ENCODE results near the gene SLC8B1.

Gene SLC8B1

DNA sequence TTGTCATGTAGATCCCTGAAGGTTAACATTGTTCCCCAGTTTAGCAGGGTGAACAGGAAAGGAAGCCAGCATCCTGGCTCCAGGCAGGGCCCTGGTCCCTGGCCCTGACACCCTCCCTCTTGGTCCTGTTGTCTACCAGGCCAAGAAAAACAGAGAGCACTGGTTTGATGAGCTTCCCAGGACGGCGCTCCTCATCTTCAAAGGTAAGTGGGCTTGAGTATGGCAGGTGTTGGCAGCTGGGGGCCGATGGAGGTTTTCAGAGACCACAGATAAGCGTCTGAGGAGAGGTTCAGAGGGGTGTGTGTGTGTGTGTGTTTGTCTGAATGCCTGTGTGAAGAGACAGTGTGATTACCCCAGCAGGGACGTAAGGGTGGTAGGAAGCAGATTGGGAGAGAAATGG, 56.3 kb downstream of the SLC8B1 start:
- no peak overlapping the region for H3K4me3 ChIP-seq (ENCODE audit: low read length)
- peak; percentile 90 for DNase-seq (ENCODE audit: low read depth, low spot score)

DNA sequence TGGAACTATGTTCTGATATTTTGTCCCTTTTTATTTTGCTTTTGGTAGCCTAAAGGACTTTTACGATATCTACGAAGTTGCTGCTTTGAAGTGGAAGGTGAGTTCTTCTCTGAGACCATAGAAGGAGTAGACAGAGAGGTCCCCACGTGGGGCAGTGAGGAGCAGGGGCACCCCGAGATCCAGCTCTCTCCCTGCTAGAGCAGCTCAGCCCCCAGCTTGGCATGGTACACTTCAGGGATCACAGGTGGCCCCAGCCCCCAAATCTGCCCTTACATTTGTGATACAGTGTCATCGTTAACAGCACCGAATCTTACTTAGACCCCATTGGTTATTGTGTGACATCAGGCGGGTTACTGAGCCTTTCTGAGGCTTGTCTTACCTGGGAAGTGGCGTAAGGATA, 56.8 kb downstream of the SLC8B1 start:
- DNase-seq (ENCODE audit: low read depth, low spot score) = no peak
- no peak overlapping the region for H3K4me3 ChIP-seq (ENCODE audit: low read length)

DNA sequence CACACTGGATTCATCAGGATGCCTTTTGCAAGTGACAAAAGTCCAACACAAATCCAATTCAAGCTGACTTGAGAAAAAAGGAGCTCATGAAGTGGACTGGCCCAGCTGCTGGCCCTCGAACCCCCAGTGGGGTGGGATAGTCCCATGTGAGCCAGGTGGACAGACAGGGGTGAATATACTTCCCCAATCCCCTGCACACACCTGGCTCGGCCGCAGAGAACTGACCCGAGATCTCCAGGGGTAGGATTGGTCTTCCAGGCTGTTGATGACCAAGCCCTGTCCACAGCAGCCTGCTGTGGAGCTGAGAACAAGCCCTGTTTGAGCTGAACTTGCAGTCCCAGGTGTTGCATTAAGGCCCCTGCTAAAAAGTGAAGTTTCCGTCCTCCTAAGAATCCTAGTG, 57.4 kb downstream of the SLC8B1 start:
- DNase-seq (ENCODE audit: low read depth, low spot score) = no peak
- H3K4me3 ChIP-seq (ENCODE audit: low read length) = no peak overlapping the region

DNA sequence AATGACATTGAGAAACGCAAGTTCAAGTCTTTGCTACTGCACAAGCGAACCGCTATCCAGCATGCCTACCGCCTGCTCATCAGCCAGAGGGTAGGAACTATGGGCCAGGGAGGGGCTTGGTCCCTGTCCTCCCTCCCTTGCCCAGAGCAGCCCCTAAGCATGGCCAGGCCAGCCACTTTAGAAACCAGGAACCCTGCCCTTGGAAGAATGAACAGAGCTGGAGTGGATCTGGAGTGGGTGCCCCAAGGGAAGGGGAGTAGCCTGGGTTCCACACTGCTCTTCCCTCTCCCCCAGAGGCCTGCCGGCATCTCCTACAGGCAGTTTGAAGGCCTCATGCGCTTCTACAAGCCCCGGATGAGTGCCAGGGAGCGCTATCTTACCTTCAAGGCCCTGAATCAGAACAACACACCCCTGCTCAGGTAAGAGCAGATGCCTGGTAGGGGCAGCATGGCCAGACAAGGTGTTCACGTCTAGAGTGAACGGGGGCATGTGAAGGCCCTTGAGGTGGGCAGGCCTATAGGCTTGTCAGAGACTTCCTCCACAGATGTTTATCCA, 57.9 kb downstream of the SLC8B1 start:
- no peak for DNase-seq (ENCODE audit: low read depth, low spot score)

DNA sequence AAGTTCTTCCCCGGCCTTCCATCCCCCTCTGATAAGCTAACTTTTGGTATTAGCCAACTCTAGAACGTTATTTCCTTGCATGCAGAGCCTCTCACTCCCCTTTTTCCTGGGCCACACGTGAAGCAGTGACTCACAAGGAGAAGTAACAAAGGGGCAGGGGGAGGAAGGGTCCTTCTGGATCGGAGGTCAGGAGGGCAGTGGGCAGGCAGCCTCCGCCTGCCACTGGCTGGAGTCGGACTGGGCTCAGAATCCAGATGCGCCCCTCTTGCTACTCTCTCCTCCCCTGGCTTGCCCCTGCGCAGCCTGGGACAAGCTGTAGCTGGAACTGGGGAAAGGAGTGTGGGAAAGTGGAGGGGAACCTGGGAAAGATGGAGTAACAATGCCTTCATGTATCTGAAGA, 58.6 kb downstream of the SLC8B1 start:
- DNase-seq (ENCODE audit: low read depth, low spot score) = no peak
- no peak overlapping the region for H3K4me3 ChIP-seq (ENCODE audit: low read length)

More for the DNA sequence above, 57.9 kb downstream of the SLC8B1 start:
- H3K4me3 ChIP-seq (ENCODE audit: low read length) = no peak overlapping the region

DNA sequence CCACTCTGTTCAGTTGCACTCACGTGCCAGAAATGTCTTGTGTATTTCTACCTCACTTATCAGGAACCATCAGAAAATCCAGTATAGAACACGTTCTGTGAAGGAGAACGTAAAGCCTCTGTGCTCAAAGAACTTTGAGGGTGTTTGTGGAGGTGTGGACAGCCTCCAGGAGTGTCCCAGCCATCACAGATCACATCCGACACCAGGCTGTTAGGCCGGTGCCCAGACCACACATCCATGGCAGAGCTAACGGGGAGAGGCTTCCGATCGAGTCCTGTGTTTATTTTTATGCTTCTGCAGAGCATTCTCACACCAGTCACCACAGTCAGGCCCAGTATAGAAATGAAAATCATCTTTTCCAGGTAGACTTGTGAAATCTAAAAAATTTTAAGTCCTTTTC, 60.1 kb downstream of the SLC8B1 start:
- no peak overlapping the region for H3K4me3 ChIP-seq (ENCODE audit: low read length)
- DNase-seq (ENCODE audit: low read depth, low spot score) = no peak

DNA sequence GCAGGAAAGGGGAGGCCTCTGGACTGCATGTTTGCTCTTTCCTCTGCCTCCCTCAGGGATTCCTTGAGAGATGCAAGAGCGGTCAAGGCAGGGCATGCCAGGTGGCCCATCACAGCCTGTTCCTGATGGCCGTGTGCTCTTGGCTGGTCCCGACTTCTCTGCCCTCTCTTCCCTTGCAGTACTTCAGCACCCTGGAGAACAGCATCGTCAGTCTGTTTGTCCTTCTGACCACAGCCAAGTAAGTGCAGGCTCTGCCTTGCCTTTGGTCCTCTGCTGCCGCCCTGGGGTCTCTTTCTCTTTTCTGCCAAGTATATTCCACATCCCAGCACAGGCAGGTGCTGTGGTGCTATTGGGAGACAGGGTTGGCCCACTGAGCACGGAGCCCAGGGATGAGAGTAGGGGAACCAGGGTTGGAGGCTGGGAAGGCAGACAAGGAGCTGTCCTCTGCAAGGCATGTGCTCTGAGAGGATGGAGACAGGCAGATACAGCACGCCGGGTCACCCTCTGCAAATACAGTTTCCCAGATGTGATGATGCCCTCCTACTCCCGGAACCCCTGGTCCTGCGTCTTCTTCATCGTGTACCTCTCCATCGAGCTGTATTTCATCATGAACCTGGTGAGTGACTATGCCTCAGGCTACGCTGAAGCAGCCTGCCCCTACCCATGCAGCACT, 61.7 kb downstream of the SLC8B1 start:
- no peak for DNase-seq (ENCODE audit: low read depth, low spot score)
- H3K4me3 ChIP-seq (ENCODE audit: low read length) = no peak overlapping the region

DNA sequence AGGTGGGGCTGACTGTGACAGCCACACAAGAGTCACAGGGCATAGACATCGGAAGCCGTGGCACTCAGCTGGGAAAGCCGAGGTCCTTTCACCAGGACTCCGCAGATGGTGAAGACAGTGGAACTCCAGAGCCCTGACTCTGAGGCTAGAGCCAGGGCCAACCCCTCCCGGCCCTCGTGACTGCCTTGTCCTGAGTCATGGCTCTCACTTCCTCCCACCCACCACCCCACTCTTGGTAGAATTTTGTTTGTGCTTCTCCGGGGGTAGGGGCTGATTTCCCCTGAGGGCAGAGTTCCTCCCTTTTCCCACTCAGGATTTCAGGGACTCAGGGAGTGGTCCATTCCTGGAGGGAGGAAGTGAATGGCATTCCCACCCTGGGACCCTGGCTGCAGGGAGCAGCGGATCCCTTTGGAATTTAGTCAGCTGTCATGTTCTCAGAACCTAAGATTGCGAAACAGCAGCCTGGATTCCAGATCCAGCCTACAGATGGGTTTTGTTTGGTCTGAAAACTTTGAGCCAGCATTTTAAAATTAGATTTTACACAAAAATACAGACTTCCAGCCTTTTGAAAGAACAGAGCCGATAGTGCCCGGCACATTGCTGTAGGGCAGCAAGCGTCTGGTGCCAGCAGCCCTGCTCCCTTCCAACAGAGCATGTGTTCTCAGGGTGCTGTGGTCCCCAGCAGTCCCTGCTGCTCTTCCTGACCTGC, 62.9 kb downstream of the SLC8B1 start:
- H3K4me3 ChIP-seq (ENCODE audit: low read length) = no peak overlapping the region
- no peak for DNase-seq (ENCODE audit: low read depth, low spot score)

DNA sequence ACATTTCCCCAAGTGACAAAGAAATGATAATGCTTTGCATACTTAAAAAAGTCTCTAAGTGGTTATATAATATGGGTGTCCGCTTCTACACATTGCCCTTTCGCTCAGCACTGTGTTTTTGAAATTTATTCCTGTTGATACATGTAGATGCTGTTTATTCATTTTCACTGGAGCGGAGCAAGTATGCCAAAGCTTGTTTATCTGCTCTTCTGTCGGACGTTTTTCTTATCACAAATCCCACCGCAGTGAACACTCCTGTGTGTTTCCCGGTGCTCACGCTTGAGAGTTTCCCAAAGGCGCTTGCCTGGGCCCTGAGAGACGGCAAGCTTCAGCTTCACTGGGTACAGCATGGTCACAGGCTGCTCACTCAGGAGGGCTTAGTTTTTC, 63.5 kb downstream of the SLC8B1 start:
- H3K4me3 ChIP-seq (ENCODE audit: low read length) = no peak overlapping the region
- DNase-seq (ENCODE audit: low read depth, low spot score) = no peak

DNA sequence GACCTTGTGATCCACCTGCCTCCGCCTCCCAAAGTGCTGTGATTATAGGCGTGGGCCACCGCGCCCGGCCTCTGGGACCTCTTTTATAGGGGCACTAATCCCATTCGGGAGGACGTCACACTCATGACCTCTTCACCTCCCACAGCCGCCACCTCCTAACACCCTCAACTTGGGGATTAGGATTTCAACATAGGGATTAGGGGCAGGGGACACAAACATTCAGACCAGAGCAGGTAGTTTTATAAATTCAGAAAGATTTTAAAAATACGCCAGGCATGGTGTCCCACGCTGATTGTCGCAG, 64.2 kb downstream of the SLC8B1 start:
- no peak overlapping the region for H3K4me3 ChIP-seq (ENCODE audit: low read length)
- DNase-seq (ENCODE audit: low read depth, low spot score) = no peak

DNA sequence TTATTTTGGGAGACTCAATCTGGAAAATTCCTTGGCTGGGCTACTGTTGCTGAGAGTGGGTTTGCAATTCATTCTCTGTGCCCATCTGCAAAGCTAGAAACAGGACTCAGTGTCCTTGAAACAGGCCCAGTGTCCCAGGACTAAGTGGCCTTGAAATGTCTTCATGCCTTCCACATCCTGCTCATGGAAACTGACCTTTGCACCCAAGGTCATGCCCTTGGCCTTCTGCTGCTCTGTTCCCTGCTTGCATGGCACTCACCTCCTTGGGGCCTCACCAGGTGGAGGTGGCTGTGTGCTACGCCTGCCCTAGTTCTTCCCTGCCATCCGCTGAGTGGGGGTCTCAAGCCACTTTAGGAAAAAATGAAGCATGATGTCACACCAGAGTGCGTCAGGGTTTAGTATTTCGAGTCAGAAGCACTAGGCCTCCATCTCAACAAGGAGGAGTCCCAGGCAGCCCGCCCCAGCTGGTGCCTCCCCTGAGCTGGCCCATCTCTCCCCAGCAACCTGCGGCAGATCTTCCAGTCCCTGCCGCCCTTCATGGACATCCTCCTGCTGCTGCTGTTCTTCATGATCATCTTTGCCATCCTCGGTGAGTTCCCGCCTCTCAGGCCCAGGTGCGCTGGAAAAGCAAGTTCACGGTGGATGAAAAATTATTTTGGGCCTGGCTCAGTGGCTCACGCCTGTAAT, 65.5 kb downstream of the SLC8B1 start:
- DNase-seq (ENCODE audit: low read depth, low spot score) = no peak
- no peak overlapping the region for H3K4me3 ChIP-seq (ENCODE audit: low read length)

DNA sequence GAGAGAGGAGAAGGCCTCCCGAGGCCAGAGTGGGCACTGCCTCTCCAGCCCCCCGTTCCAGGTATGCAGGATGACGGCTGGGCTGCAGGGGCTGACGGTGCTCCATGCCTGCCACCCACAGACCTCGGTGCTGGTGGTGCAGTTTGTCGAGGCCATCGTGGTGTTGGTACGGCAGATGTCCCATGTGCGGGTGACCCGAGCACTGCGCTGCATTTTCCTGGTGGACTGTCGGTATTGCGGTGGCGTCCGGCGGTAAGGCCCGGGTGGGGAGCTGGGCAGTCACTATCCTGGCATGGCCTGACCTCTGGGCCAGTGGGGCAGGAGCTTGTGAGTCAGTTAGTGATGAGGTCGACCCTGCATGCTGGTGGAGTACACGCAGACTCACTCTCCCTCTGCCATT, 66.3 kb downstream of the SLC8B1 start:
- H3K4me3 ChIP-seq (ENCODE audit: low read length) = no peak overlapping the region
- DNase-seq (ENCODE audit: low read depth, low spot score) = no peak

DNA sequence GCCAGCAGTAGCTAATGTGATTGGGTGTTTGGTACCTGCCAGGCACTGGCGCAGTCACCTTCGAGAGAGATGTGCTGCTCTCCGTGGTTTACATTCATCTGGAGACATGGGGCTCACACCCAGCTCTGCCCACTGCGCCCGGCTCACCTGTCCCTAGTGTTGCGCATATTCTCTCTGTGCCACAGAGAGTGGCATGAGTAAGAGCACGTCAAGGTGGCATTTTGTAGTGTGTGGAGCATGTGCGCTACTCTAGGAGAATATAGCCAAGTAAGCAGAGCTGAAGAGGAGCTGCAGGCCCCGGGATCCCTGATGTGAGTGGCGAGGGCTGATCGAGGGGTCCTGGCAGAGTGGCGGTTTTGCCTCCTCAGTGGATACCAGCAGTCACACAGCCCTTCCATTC, 66.8 kb downstream of the SLC8B1 start:
- DNase-seq (ENCODE audit: low read depth, low spot score) = no peak
- H3K4me3 ChIP-seq (ENCODE audit: low read length) = no peak overlapping the region

DNA sequence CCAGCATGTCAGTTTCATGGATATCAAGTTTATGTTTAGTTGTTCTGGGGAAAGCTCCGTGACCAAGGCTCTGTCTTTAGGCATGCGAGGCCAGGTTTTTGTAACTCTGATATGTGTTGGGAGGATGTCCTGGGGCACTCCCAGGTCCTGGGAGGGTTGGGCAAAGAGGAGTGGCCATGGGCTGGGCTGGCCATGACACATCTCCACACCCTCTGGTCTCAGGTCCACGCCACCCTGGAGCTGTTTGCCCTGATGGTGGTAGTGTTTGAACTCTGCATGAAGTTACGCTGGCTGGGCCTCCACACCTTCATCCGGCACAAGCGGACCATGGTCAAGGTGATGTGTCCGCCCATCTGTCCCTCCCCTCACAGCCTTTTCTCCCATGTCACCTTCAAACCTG, 67.3 kb downstream of the SLC8B1 start:
- DNase-seq (ENCODE audit: low read depth, low spot score) = no peak
- no peak overlapping the region for H3K4me3 ChIP-seq (ENCODE audit: low read length)

DNA sequence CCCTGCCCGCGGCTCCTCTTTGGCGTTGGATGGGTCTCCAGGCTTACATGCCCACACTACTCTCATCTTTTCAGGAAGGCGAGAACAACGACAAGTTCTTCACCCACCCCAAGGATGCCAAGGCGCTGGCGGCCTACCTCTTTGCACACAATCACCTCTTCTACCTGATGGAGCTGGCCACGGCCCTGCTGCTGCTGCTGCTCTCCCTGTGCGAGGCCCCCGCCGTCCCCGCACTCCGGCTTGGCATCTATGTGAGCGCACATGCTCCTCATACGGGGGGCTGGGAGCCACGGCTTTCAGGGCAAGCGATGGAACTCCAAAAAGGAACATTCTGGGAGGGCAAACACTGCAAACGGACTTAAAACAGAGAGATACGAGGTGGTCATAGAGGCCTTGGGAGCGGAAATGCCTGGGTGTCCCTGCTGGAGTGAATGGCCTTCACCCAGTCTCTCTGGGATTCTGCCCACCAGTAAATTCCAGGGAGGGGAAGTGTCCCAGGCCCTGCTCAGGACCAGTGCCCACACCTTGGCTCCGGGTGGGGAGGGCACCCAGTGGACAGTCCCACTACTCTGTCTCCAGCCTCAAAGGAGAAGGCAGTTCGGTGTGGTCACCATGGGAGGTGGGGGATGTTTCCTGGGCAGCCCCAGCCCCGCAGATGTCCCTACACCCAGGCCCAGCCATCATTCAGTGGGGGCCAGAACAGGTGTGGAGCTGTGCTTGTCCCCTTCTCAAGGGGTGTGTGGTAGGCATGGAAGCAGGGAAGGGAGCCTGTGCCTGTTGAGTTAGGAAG, 68.6 kb downstream of the SLC8B1 start:
- DNase-seq (ENCODE audit: low read depth, low spot score) = no peak
- no peak overlapping the region for H3K4me3 ChIP-seq (ENCODE audit: low read length)

DNA sequence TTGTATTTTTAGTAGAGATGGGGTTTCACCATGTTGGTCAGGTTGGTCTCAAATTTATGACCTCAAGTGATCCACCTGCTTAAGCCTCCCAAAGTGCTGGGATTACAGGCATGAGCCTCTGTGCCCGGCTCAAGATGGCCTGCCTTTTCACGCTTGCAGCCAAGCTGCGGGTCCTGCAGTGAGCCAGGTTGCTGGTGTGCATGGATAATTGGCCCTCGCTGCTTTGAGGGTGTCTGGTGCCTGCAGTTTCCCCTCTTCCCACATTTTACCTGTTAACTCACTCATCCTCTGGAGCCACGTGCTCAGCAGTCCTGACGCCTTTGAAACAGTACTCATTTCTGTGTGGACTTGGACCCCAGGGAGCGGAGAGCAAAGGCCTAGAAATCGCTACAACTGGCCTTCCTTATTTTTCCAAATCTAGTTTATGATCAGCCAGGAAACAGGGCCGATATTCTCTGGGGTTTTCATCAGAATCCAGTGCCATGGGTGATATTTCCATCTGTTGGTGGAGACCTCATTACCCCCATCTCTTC, 71.4 kb downstream of the SLC8B1 start:
- H3K4me3 ChIP-seq (ENCODE audit: low read length) = no peak overlapping the region
- DNase-seq (ENCODE audit: low read depth, low spot score) = no peak

DNA sequence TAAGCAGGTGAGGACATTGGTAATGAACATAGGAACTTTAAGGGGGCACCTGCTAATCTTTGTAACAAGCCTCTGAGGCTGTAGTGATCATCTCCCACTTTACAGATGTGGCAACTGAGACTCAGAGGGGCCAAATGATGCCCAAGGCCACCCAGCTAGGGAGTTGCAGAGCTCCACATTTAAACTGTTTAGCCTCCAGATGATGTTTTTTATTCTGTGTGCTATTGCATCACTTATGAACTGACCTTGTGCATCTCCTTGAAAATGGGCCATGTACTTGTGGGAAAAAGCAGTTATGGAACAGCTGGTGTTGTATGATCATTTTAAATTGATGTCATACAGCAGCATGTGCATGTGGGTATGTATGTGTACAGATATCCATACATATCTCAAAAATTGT, 72.2 kb downstream of the SLC8B1 start:
- H3K4me3 ChIP-seq (ENCODE audit: low read length) = no peak overlapping the region
- DNase-seq (ENCODE audit: low read depth, low spot score) = no peak

DNA sequence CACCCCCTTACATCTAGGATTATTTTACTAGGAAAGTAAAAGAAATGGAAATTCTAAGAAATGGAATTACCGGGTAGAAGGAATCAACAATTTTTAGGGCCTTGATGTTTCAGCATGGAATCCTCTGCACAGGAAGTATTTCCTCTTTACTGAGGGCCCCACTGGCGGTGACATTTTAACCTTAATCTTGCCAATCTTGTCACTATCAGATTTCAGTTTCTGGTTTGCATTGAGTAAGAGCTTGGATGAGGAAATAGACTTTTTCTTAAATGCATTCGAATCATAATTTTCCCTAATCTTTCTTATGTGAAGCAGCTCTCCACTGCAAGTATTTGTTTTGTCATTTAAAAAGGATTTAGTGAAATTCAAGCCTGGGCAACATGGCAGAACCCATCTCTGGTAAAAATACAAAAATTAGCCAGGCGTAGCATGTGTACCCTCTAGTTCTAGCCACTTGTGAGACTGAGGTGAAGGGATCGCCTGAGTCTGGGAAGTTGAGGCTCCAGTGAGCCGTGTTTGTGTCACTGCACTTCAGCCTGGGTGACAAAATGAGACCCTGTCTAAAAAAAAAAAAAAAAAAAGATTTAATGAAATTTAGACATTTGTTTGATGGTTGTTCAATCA, 73.0 kb downstream of the SLC8B1 start:
- H3K4me3 ChIP-seq (ENCODE audit: low read length) = peak overlapping the region; percentile 15; the same call in 1 of the 2 replicates
- peak; percentile 72 for DNase-seq (ENCODE audit: low read depth, low spot score)
